ENCODE results near the gene SLC25A21. TPM values are rescaled to one million over a fixed set of nuclear protein-coding genes. Genes with fewer than 3 reads are reported as not detected.
A peak's percentile ranks its signal among the peaks of the same experiment; 100 is the strongest.

The SLC25A21 gene
- total and polyA plus RNA-seq, 2 donors (not counting 1 experiment from before 2014, with no cell fraction given), result 0.50 to 0.62 TPM

DNA sequence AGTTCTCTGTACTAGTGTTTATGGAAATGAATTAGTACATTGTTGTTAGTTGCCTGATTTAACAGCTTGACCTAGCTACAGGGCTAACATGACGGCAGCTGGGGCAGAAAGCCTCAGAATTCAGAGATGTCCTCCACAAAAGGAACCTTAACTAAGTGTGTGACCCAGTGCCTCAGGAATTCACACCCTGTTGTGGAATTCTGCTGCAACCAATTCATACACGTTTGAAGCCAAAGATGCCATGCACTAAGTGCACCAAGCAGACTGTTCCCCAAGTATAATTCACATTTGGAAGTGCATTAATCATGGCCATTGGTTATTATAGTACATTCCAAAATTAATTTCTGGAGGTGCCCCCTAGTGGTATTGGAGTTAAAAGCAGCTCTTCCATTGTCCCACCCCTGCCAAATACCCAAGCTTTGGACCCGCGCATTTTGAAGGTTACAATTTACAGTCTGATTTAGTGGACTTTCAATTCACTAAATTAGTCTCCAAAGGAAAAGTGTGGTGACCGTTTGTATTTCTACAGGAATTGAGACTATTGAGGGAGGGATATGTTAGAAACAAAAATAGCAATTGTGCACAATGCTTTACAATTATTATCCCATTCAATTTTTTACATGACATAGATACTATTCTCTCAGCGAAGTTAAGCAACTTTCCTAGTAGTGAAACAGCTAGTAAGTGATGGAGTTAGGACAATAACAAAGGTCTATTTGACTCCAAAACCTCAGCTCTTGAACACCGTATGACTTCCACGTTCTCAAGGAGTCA, 424.8 kb downstream of the SLC25A21 start:
- no peak for TF ChIP-seq EZH2 (IDR thresholded peaks at IDR 0.05; ENCODE audit: low read length, missing control alignments)
- TF ChIP-seq, protein P1, sequence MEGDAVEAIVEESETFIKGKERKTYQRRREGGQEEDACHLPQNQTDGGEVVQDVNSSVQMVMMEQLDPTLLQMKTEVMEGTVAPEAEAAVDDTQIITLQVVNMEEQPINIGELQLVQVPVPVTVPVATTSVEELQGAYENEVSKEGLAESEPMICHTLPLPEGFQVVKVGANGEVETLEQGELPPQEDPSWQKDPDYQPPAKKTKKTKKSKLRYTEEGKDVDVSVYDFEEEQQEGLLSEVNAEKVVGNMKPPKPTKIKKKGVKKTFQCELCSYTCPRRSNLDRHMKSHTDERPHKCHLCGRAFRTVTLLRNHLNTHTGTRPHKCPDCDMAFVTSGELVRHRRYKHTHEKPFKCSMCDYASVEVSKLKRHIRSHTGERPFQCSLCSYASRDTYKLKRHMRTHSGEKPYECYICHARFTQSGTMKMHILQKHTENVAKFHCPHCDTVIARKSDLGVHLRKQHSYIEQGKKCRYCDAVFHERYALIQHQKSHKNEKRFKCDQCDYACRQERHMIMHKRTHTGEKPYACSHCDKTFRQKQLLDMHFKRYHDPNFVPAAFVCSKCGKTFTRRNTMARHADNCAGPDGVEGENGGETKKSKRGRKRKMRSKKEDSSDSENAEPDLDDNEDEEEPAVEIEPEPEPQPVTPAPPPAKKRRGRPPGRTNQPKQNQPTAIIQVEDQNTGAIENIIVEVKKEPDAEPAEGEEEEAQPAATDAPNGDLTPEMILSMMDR (conservative IDR thresholded peaks at IDR 0.05 in 1 of 2, IDR thresholded peaks at IDR 0.05 in 1 of 2; ENCODE audit: low read depth in 1 of 2, low read length in 2 of 2), result peak; percentile 46 to 54
- Histone ChIP-seq H2AFZ (ENCODE audit: low read length) (no peak overlapping the region), H3K4me2 (ENCODE audit: extremely low read depth, insufficient read depth, low read length) (no peak overlapping the region), H3K27me3 (ENCODE audit: control insufficient read depth, insufficient read depth, low read length) (no peaks in the 10 kb centered on the region), H4K20me1 (ENCODE audit: control insufficient read depth, extremely low read depth, insufficient read depth, low read length) (no peaks in the 10 kb centered on the region), H3K79me2 (ENCODE audit: control insufficient read depth, insufficient read depth, low read length) (no peaks in the 10 kb centered on the region), H3K27ac (ENCODE audit: insufficient read depth, low read length) (no peak overlapping the region), H3K4me1 (ENCODE audit: control insufficient read depth, extremely low read depth, insufficient read depth, low read length) (no peaks in the 10 kb centered on the region), H3K9ac (ENCODE audit: insufficient read depth, low read length) (no peak overlapping the region), H3K4me3 (replicated peaks in 1 of 4; ENCODE audit: control extremely low read depth in 1 of 4, insufficient read depth in 1 of 4, low read depth in 3 of 4, low read length in 4 of 4) (no peak overlapping the region), H3K36me3 (ENCODE audit: control insufficient read depth, insufficient read depth, low read length) (no peaks in the 10 kb centered on the region), H3K9me3 (ENCODE audit: control insufficient read depth, insufficient read depth, low read depth, low read length) (no peaks in the 10 kb centered on the region)
- DNase-seq (ENCODE audit: low read depth in 2 of 2), result no peak

DNA sequence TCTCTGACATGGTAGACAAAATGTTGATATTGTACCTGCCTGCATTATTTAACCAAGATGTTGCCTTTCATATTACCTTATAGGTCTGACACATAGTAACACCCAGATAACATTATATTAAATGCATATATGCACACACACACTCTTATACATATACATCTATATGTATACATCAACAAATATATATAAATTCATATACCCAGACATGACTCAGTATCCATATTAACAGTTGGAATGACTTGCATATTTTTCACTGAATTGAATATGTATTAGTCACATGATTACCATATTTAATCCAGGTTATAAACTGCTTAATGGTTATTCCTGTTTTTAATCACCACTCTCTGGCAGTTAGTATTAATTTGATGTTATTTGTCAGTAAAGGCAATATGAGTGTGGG, 425.5 kb downstream of the SLC25A21 start:
- H4K20me1 ChIP-seq (ENCODE audit: control insufficient read depth, extremely low read depth, insufficient read depth, low read length), result no peaks in the 10 kb centered on the region
- no peaks in the 10 kb centered on the region for H3K79me2 ChIP-seq (ENCODE audit: control insufficient read depth, insufficient read depth, low read length)
- H3K9me3 ChIP-seq (ENCODE audit: control insufficient read depth, insufficient read depth, low read depth, low read length), result no peaks in the 10 kb centered on the region
- no peaks in the 10 kb centered on the region for H3K4me1 ChIP-seq (ENCODE audit: control insufficient read depth, extremely low read depth, insufficient read depth, low read length)
- no peak overlapping the region for H3K4me2 ChIP-seq (ENCODE audit: extremely low read depth, insufficient read depth, low read length)
- no peak overlapping the region for H2AFZ ChIP-seq (ENCODE audit: low read length)
- no peak overlapping the region for H3K9ac ChIP-seq (ENCODE audit: insufficient read depth, low read length)
- TF ChIP-seq, protein P1 (conservative IDR thresholded peaks at IDR 0.05 in 1 of 2, IDR thresholded peaks at IDR 0.05 in 1 of 2; ENCODE audit: low read depth in 1 of 2, low read length in 2 of 2), result no peak
- TF ChIP-seq EZH2 (IDR thresholded peaks at IDR 0.05; ENCODE audit: low read length, missing control alignments), result no peak
- H3K36me3 ChIP-seq (ENCODE audit: control insufficient read depth, insufficient read depth, low read length), result no peaks in the 10 kb centered on the region
- no peak overlapping the region for H3K4me3 ChIP-seq (replicated peaks in 1 of 4; ENCODE audit: control extremely low read depth in 1 of 4, insufficient read depth in 1 of 4, low read depth in 3 of 4, low read length in 4 of 4)
- H3K27ac ChIP-seq (ENCODE audit: insufficient read depth, low read length), result no peak overlapping the region
- no peak for DNase-seq (ENCODE audit: low read depth in 2 of 2)
- no peaks in the 10 kb centered on the region for H3K27me3 ChIP-seq (ENCODE audit: control insufficient read depth, insufficient read depth, low read length)

DNA sequence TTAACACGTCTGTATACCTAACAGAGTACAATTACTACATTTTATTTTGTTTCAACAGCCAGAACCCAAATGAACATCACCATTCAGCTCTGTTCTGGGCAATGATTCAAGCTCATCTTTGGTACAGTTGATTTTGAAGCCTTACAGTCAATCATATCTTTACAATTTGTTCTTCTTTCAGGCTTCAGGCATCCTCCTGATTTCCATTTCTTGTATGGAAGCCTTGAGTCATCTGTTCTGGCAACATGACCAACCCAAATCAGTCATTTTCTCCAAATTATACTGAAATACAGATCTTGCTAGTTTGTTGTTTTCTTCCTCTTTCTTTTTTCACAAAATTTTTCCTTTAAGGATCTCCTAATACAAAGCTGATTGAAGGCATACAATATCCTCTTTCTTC, 430.5 kb downstream of the SLC25A21 start:
- Histone ChIP-seq H3K4me1 (ENCODE audit: control insufficient read depth, extremely low read depth, insufficient read depth, low read length) (no peaks in the 10 kb centered on the region), H3K36me3 (ENCODE audit: control insufficient read depth, insufficient read depth, low read length) (no peaks in the 10 kb centered on the region), H2AFZ (ENCODE audit: low read length) (no peak overlapping the region), H3K79me2 (ENCODE audit: control insufficient read depth, insufficient read depth, low read length) (no peaks in the 10 kb centered on the region), H3K27me3 (ENCODE audit: control insufficient read depth, insufficient read depth, low read length) (no peaks in the 10 kb centered on the region), H3K4me2 (ENCODE audit: extremely low read depth, insufficient read depth, low read length) (no peak overlapping the region), H3K9ac (ENCODE audit: insufficient read depth, low read length) (no peak overlapping the region), H3K9me3 (ENCODE audit: control insufficient read depth, insufficient read depth, low read depth, low read length) (no peaks in the 10 kb centered on the region), H3K27ac (ENCODE audit: insufficient read depth, low read length) (no peak overlapping the region), H3K4me3 (replicated peaks in 1 of 4; ENCODE audit: control extremely low read depth in 1 of 4, insufficient read depth in 1 of 4, low read depth in 3 of 4, low read length in 4 of 4) (no peak overlapping the region), H4K20me1 (ENCODE audit: control insufficient read depth, extremely low read depth, insufficient read depth, low read length) (no peaks in the 10 kb centered on the region)
- TF ChIP-seq, protein P1 (conservative IDR thresholded peaks at IDR 0.05 in 1 of 2, IDR thresholded peaks at IDR 0.05 in 1 of 2; ENCODE audit: low read depth in 1 of 2, low read length in 2 of 2), result no peak
- TF ChIP-seq EZH2 (IDR thresholded peaks at IDR 0.05; ENCODE audit: low read length, missing control alignments), result no peak
- no peak for DNase-seq (ENCODE audit: low read depth in 2 of 2)
